ENCODE data around the gene FLRT1.

The FLRT1 gene

DNA sequence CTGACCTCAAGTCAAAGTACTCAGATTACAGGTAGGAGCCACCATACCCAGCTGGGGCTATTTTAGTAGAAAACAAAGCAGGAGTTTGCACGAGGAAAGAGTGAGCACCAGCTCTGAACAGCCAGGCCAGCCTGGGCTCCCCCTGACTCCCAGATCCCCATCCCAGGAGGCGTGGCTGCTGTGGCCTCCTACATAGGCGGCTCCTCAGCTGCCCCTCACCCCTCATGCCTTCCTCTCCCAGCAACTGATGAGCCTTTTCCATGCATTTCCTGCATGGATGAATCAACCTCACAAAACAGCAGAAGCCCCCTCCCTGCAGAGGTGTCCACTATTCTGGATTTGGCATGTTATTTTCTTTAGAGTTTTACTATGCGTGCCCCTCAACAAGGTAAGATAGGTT is 10.5 kb upstream of the FLRT1 start:
- TF ChIP-seq CTCF (conservative IDR thresholded peaks at IDR 0.05; ENCODE audit: low read depth, low read length) = no peak
- DNase-seq (ENCODE audit: low read depth) = no peak
- no peak overlapping the region for H3K4me3 ChIP-seq (ENCODE audit: low read depth, low read length)

GRCh38 chr11:64026575-64027205 is 9.0 kb upstream of the FLRT1 start:
- no peak for TF ChIP-seq CTCF (conservative IDR thresholded peaks at IDR 0.05; ENCODE audit: low read depth, low read length)
- H3K4me3 ChIP-seq (ENCODE audit: low read depth, low read length) = no peak overlapping the region
- DNase-seq (ENCODE audit: low read depth) = no peak

- no peak for DNase-seq (ENCODE audit: low read depth)
- no peak for TF ChIP-seq CTCF (conservative IDR thresholded peaks at IDR 0.05; ENCODE audit: low read depth, low read length)
These were observed 7.9 kb upstream of the FLRT1 start for GRCh38 chr11:64027651-64028397.

GRCh38 chr11:64028398-64029115 is 7.2 kb upstream of the FLRT1 start:
- no peak for TF ChIP-seq CTCF (conservative IDR thresholded peaks at IDR 0.05; ENCODE audit: low read depth, low read length)
- no peak overlapping the region for H3K4me3 ChIP-seq (ENCODE audit: low read depth, low read length)
- peak; percentile 47 for DNase-seq (ENCODE audit: low read depth)

More at GRCh38 chr11:64027651-64028397, 7.9 kb upstream of the FLRT1 start:
- H3K4me3 ChIP-seq (ENCODE audit: low read depth, low read length) = no peak overlapping the region

- no peak for TF ChIP-seq CTCF (conservative IDR thresholded peaks at IDR 0.05; ENCODE audit: low read depth, low read length)
- DNase-seq (ENCODE audit: low read depth) = no peak
- no peak overlapping the region for H3K4me3 ChIP-seq (ENCODE audit: low read depth, low read length)
These were observed 6.0 kb upstream of the FLRT1 start for GRCh38 chr11:64029773-64030172.

GRCh38 chr11:64031001-64031400 is 4.7 kb upstream of the FLRT1 start:
- no peak overlapping the region for H3K4me3 ChIP-seq (ENCODE audit: low read depth, low read length)
- no peak for DNase-seq (ENCODE audit: low read depth)
- TF ChIP-seq CTCF (conservative IDR thresholded peaks at IDR 0.05; ENCODE audit: low read depth, low read length) = no peak
